Raji (cell line): Measurements from ENCODE around the gene TP53.

Experiments used
- POLR2A ChIP-seq: IDR thresholded peaks from 2 replicates; pipeline ENCODE4 v1.6.1; 2011; ENCODE audit warnings: low read depth, low read length, control low read depth; ENCODE audit not compliant: insufficient read depth

Gene TP53

DNA sequence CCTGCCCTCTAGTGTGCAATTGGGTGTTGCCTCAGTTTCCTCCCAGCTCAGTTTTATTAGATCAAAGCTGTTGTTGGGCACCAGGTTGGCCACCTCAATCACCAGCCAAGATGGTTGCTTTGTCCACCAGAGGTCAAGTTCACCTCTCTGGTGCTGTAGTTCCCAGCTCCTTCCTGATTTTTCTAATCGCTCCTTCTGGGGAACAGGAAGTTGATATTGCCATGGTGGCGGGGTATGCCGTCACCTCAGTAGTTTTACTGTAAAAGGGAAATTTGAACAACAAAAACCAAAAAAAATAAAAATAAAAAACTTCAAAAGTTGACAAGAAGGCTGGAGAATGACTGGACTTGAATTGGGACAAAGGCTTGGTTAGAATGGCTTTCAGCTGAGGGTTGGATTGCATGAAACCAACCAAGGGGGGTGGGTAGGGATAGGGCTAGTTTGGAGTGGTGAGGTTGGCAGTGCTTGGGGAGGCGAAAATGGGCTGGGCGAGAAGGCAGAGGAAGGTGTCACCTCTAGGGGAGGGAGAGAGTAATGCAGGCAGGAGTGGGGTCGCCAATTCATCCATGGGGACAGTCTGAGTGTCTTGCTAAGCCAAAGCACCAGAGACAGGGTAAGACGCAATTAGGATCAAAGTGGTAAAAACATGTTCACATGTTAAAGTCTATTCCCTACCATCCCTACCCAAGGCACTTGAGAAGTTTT lies 23.9 kb upstream of the TP53 start:
- no peak for TF ChIP-seq POLR2A

DNA sequence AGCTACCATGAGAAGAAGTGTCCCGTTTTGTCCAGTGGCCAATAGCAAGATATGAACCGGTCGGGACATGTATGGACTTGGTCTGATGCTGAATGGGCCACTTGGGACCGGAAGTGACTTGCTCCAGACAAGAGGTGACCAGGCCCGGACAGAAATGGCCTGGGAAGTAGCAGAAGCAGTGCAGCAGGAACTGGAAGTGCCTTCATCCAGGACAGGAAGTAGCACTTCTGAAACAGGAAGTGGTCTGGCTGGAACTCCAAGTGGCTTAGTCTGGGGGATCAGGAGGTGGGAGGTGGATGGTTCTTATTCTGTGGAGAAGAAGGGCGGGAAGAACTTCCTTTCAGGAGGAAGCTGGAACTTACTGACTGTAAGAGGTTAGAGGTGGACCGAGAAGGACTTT lies 23.0 kb upstream of the TP53 start:
- TF ChIP-seq POLR2A = no peak

DNA sequence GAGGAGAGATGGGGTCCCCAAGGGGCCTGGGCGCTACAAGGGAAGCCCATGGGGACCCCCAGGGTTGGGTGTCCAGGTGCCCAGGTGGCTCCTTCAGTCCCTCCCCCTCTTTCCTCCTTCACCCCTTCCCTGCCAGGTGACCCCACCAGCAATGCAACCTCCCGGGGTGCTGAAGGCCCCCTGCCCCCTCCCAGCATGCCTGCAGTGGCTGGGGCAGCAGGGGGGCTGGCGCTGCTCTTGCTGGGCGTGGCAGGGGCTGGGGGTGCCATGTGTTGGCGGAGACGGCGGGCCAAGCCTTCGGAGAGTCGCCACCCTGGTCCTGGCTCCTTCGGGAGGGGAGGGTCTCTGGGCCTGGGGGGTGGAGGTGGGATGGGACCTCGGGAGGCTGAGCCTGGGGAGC lies 21.7 kb upstream of the TP53 start:
- TF ChIP-seq POLR2A = no peak

DNA sequence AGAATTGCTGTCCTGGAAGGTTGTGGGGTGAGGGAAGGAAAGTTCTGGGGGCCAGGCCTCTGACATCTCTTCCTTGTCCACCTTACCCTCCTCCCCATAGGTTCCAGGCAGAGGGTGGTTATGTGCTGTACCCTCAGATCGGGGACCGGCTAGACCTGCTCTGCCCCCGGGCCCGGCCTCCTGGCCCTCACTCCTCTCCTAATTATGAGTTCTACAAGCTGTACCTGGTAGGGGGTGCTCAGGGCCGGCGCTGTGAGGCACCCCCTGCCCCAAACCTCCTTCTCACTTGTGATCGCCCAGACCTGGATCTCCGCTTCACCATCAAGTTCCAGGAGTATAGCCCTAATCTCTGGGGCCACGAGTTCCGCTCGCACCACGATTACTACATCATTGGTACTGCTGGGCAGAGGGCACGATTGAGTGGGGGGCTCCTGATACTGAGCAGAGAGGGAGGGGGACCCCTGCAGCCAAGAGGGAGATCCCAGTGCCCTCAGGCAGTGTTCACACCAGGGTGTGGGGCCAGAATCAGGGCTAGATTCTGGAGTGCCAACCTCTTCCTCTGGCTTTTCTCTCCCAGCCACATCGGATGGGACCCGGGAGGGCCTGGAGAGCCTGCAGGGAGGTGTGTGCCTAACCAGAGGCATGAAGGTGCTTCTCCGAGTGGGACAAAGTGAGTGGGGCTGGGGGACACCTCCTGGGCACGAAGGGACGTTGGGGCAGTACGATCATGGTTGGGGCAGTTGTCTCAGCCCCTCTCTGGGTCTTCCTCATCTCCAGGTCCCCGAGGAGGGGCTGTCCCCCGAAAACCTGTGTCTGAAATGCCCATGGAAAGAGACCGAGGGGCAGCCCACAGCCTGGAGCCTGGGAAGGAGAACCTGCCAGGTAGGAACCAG lies 20.8 kb upstream of the TP53 start:
- TF ChIP-seq POLR2A = no peak

DNA sequence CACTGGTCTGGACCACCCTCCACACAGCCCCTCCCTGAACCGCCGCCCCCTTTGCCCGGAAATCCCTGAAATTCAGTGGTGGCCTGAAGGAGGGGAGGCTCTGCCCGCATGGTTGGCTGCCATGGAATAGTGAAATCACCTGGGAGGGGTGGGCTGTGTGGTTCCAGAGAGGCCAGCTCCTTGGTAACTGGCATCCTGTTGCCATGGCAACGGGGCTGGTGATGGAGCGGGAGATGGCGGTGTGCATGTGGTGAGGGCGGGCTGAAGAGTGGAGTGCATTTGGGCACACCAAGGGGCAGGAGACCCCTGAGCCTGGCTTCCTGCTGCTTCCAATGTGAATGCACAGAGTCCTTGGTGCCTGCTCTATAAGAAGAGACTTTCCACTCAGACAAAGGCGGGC lies 20.2 kb upstream of the TP53 start:
- no peak for TF ChIP-seq POLR2A

DNA sequence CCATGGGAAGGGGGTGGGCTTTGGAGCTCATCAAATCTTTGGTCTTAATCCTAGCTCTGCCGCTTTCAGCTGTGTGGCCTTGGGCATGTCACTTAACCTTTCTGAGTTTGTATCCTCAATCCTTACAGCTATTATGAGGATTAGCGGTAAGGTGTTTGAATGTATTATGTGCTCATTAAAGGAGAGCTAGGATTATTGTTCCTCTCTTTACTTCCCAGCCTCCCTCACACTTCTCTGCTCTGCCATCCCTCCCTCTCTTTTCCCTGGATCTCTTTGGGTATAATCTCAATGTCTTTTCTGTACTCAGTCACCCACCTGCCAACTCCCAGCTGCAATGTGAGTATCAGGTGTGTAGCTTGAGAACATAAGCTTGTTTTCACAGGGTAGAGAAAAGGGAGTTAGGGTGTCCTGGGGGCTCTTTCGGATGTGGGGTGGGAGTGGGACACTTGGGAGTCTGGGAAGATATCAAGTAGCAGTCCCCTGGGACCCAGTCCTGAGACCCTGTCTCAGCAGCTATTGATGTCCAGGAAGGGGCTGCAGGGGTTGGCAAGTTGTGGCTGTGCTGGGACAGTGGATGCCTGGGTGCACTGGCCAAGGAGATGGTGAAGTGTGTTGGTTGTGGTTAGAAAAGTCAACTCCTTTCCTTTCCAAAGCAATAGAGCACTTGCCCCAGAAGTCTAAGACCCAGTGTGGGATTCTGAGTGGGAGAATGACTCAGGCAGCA lies 19.5 kb upstream of the TP53 start:
- no peak for TF ChIP-seq POLR2A

DNA sequence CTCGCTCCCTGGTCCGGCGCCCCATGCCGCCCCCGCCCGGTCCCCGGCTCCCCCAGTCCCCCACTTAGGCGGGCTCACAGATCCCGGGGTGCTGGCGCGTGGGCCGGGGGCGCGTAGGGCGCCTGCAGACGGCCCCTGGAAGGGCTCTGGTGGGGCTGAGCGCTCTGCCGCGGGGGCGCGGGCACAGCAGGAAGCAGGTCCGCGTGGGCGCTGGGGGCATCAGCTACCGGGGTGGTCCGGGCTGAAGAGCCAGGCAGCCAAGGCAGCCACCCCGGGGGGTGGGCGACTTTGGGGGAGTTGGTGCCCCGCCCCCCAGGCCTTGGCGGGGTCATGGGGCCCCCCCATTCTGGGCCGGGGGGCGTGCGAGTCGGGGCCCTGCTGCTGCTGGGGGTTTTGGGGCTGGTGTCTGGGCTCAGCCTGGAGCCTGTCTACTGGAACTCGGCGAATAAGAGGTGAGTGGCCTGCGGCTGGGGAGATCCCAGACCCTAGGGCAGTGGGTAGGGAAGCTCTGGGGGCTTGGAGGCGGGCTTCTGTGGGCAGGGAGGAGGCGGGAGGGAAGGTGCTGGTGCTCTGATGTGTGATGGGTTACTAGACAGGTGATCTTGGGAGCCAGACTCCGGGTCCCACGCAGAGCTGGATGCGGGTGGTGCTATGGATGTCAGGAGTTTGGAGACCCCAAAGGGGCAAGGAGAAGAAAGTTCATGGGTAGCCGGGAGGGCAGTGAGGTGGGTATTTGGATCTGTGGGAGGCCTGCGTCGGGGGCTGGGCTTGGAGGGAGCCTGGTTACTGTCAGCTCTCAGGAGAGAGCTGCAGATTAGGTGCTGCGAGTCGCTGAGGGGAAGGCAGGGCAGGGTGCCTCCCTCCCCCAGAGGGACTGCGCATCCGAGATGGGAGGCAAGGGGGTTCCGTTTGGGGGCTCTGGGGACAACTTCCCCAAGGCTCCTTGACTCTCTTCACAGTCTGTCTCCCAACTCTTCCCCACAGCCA lies 18.3 kb upstream of the TP53 start:
- TF ChIP-seq POLR2A = no peak

DNA sequence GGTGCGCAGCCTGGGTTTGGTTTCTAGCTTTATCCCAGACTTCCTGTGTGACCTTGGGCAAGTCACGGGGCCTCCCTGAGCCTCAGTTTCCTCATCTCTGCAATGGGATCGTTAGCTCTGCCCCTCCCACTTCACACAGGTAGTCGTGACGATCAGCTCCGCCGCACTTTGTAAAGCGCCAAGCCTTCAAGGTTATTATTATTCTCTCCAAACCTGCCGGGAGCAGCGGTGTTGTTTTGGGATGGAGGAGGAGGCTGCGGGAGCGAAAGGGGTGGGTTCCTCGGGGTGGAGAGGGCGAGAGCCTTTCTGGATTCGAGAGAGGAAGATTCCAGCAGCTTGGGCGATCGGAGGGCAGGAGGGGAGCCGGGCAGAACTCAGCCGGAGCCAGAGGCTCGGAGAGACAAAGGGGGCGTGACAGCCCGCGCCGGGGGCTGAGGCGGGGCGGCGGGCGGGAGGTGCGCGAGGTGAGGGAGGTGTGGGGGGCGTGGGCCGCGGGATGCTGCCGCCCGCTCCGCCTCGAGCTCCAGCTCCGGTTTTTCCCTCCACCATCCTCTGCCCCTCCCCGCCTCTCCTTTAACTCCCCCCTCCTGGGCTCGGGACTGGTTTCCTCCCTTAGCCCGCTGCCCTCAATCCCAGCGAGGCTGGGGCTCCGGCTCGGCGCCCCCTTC lies 17.4 kb upstream of the TP53 start, which contains the start of gene EFNB3:
Gene EFNB3 (plus strand): TSS at position 602 of the 668 bp plus-strand sequence. CDS start 397 bp downstream, outside the sequence.
- TF ChIP-seq POLR2A = no peak

DNA sequence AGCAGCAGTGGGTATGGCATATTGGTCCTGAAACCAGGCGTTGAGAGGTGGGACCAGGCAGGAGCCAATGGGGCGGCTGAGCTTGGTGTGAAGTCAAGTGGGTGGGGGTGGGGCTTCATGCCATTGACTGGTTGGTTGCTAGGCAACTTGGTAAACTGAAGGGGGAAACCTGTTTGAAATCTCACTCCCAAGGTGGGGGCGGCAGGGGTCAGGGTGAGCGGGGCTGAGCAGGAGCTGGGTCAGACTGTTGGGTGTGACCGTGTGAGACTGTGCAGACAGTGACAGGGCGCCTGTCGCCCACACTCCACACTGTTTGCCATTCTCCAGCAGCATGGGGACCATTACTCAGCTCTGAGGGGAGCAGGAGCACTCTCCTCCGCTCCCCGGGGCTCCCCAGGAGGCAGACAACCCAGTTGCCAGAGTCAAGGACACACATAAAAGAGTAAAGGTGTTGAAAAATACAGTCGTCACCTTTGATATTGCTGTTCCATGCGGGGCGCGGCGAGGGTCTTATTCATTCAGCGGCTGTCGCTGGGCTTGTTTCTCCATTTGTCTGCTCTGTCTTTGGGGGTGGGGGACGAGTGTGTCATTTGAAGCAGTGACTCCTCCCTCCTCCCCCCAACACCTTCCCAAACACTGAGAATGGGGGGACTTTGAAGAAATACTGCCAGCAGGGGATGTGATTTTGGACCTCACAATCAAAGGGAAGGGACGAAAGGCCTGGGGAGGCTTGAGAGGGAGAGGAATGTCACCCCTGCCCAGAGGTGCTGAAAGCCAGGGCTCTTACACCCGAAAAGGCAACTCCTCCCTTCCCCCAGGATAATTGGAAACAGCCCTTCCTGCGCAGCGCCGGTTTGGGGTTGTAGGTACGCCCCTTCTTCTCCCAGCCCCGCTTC lies 16.5 kb upstream of the TP53 start:
- no peak for TF ChIP-seq POLR2A

DNA sequence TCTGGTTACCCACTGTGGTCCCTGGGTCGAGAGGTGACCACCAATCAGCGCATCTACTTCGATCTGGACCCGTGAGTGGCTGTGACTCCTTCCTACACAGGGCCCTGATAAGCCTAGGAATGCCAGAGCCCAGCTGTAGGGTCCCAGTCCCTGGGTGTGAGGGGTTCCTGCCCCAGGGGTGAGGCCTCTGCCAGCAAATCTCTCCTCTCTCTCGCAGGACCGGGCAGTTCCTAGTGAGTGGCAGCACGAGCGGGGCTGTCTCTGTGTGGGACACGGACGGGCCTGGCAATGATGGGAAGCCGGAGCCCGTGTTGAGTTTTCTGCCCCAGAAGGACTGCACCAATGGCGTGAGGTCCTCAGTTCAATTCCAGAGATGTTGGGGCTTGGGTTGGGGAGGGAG lies 15.5 kb upstream of the TP53 start:
- TF ChIP-seq POLR2A = no peak

DNA sequence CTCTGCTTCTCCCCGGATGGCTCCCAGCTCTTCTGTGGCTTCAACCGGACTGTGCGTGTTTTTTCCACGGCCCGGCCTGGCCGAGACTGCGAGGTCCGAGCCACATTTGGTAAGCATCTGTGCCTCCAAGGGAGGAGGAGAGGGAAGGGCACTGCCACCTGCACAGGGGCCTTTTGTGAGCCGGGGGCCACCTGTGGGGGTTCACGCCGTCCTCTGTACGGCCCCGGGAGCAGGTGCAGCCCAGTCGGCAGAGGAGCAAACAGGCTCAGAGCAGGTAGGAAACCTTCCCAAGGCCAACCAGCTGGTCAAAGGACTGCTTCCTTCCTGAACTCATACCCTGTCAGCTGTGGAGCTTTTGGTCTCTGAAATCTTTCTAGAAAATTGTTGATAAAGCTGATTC lies 14.4 kb upstream of the TP53 start:
- no peak for TF ChIP-seq POLR2A

DNA sequence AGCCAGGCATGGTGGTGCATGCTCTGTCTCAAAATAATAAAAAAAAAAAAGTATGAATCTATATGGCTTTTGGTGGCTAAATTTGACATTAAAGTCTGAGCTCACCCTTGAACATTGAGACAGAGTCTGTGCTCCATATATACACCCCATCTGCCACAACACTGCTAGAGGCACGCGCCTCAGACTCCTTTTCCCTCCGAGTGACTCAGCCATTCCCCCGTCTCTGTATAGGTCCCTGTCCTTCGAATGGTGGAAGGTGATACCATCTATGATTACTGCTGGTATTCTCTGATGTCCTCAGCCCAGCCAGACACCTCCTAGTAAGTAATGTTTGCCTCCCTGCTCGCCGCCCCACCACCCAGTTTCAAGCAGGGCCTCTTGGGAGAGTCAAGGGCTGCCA lies 13.2 kb upstream of the TP53 start:
- no peak for TF ChIP-seq POLR2A
